ENCODE data around the gene SMAGP.
"Not testable (repeated sequence)": the region's sequence is repeated elsewhere in the genome, so short reads cannot be mapped to it uniquely, and the experiment has no call there.

The SMAGP gene

DNA sequence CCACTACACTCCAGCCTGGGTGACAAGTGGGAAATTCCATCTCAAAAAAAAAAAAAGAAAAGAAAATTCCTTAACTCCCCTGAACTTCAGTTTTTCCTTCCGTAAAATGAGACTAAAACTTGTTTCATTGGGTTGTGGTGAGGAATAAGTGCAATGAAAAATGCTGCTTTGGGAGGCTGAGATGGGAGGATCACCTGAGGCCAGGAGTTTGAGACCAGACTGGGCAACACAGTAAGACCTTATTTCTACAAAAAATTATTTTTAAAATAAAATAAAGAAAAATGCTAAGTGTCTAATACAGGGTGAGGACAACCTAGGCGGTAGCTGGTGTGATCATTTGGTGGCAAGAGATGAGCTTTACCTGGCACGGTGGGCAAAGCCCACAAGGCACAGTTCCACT lies 6.9 kb downstream of the SMAGP start:
- DNase-seq: no peak

DNA sequence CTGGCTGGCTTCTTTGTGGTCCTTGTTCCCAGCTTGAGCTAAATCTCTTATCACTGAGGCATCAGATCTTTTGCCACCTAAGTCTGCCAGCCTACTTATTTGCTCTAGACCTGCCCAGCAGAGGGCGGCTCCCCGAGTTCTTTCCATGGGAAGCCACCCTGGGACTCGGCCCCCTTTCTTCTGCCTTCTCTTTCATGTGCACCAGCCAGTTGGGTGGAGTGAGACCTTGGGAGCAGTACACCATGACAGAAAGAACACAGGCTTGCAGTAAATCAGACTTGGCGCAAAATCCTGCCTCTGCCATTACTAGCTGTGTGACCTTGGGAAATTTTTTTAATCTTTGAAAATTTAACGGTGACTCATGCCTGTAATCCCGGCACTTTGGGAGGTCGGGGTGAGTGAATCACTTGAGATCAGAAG lies 7.4 kb downstream of the SMAGP start:
- no peak for DNase-seq

DNA sequence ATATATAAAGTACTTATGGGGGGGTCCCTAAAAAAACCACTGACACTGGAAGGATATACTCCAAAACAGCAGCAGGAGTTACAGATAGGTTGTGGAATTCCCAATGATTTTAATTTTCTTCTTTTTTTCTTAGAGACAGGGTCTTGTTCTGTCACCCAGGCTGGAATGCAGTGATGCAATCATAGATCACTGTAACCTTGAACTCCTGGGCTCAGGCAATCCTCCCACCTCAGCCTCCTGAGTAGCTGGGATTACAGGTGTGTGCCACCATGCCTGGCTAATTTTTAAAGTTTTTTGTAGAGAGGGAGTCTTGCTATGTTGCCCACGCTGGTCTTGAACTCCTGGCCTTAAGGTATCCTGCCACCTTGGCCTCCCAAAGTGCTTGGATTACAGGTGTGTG lies 10.6 kb downstream of the SMAGP start:
- DNase-seq: not testable (repeated sequence)

DNA sequence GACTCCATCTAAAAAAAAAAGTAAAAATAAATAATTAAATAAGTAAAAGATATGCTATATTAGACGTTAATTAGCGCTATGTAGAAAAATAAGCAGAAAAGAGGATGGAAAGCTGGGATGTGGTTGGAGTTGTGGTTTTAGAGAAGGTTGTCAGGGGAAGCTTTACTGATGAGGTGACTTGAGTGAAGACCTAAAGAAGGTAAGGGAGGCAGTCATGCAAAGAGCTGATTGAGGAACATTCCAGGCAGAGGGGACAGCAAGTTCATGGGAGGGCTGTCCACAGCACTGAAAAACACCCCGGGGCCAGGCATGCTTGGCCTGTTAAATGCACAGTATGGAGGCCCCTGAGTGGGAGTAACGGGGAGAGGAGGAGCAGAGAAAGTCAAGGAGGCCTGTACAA lies 15.7 kb downstream of the SMAGP start:
- DNase-seq: no peak

DNA sequence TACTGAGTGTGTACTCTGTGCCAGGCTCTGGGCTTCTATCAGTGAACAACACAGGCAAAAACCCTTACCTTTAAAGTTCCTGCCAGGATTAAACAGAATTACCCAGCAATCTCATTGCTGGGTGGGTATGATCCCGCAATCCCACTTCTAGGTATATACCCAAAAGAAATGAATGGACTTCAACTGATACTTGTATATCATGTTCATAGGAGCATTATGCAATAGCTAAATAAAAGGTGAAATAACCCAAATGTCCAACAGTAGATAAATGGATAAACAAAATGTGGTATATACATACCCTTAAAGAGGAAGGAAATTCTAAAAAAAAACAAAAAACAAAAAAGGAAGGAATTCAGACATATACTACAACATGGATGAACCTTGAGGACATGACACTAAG lies 16.9 kb downstream of the SMAGP start:
- DNase-seq: no peak

DNA sequence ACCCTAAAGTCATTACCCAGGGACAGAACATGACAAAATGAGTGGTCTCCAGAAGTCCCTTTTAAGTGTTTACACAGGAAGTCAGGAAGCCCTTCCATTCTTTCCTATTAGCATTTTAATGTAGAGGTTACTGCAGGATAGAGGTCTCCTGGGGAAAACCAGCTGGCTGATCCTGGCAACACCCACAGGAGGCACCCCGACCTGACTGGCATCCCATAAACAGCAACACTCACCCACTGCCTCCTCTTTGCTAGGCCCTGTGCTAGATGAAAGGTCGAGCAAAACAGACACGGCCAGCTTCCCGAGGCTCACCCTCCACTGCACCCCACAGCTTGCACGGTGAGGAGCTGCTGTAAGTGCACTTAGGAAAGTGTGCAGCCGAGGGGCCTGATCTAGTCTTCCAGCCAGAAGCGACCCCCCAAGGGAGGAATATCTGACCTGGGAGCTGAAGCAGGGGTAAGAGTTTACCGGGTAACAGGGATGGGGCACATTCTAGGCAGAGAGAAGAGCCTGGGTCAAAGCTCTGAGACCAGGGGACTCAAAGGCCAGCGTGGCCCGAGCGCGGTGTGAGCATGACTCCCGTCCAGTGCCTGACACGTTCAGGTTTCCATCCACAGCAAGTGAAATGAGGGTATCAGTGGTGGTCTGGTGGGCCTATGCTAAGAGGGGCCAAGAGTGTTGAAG lies 22.6 kb downstream of the SMAGP start:
- DNase-seq: no peak

DNA sequence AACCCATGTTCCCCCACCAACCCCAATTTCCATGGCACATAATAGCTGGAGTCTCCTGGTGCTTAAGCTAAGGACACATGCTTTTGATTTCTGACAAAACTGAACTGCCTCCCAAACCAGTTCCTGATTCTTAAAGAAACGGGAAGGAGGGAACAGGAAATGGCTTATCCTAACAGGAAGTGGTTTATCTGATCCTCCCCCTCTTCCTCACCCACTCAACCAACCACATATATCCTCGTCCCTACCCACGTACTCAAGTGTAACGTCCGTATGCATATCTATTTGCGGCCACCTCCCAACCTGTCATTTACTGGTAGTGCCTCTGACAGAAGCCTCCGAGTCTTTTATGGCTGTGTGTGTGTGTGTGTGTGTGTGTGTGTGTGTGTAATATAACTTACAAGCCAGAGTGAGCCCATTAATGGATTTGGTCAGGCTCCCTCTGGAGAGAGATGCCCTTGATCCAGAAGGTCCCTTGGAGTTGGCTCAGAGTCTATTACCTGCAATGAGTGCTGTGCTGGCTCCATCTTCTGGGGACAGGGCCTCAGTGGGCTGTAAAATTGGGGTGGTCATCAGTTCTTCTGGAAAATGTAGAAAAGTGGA lies 23.9 kb downstream of the SMAGP start:
- DNase-seq: no peak

DNA sequence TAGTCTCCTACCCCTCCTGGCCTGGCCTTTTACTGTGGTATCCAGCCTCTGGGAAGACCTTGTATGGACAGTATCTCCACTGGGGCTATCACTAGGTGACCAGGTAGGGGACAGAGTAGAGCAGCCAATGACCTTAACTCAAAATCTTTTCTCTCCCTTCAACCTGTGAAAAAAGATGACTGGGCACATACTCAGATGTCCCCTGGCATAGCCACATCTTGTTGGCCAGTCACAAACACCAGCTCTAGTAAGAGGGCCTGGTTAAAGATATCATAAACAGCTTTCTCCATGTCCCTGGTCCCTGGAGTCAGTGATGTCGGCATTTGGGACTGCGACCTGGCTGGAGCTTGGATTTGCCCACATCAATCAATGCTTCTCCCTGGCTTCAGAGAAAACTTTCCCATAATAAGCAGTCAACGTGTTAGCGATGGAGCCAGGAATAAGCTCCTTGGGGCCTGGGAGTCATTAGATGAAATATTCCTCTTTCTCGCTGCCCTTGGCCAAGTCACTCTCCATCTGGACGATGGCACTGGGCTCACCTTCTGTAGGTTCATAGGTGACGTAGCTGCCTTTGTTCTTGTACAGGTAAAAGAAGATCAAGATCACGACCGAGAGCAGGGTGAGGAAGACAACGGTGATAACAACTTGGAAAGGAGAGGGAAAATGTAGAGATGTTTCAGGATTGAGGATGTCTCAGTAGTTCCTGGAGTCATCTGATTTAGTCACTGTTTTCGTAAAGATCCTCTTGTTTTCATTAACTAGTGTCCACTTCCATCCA lies 24.6 kb downstream of the SMAGP start:
- no peak for DNase-seq

DNA sequence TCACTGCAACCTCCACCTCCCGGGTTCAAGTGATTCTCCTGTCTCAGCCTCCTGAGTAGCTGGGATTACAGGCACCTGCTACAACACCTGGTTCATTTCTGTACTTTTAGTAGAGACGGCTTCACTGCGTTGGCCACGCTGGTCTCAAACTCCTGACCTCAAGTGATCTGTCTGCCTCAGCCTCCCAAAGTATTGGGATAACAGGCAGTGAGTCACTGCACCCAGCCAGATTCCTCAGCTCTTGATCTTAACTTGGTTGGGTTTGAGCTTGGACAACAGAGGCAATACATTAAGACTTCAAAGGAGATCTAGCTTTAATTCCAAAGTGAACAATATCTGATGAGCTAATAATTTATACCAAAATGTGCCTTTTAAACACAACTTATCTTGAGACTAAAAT lies 25.9 kb downstream of the SMAGP start:
- no peak for DNase-seq

DNA sequence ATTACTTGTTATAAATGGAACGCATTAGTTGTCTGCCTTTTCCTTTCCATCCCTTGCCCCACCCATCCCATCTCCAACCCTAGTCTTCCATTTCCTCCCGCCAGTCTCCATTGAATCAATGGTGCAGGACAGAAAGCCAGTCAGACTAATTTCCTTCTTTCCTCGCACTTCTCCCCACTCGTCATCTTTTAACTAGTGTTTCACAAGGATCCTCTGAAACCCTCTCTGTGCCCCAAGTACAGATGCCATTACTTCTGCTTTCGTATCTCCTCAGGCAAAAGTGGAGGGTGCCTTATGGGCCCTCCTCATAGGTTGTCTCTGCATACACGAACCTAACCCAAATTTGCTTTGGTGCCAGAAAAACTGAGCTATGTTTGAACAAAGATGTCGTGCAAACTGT lies 27.3 kb downstream of the SMAGP start:
- DNase-seq: no peak

DNA sequence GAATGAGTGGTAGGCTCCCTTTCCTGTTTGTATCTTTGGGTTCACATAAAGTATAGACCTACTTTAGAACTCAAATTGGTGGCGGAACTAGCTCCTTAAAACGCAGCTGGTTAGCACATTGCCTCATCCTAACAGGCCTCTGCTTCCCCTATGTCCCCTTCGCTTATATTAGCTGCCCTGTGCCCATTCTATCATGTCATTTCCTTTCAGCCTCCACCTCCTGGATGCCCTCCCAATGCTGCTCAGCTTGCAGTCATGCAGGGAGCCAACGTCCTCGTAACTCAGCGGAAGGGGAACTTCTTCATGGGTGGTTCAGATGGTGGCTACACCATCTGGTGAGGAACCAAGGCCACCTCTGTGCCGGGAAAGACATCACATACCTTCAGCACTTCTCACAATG lies 28.1 kb downstream of the SMAGP start:
- DNase-seq: no peak

DNA sequence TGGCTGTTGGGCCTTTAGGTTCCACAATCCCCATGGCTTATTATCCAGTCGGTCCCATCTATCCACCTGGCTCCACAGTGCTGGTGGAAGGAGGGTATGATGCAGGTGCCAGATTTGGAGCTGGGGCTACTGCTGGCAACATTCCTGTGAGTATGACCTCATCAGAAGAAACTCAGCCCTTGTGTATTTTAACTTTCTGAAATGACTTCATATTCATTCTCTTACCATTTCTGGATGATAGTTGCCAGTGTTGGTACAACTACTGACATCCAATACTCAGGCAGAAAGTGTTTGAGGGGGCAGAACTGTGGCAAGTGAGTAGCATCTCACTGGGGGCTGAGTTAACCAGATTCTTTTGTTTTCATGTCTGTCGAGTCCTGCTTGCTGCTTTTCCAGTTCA lies 29.2 kb downstream of the SMAGP start:
- no peak for DNase-seq

DNA sequence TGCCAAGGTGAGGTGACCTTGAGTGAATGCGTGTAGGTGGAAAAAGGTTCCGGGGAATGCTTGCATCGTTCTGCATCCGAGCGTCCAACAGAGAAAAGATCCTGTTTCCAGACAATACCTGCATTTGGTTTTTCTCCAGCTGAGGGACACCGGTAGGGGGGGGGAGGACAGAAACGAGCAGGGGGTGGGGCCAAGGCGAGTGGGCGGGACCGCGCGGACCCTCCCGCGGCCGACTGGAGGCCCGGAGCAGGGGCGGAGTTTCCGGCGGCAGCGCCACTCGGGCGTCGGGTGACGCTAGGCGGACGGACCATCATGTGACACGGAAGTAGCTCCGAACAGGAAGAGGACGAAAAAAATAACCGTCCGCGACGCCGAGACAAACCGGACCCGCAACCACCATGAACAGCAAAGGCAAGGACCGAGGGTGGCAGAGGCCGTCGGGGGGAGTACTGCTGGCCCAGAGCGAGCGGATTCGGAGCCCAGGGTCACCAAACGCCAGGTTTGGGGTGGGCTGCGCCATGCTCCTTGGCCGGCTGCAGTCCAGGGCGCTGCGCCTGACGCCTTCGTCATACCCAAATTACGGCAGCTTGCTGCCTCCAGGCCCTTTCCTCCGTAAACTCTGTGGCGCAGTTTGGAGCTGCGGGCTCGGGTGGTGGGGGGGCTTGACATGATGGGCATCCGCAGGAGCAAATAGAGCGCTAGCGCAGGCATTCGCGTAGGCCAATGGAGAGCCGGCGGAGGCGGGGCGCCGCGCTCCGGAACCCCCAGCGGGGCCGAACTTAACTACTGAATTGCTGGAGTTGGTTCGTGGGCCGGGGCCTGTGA lies 31.5 kb downstream of the SMAGP start, which contains the start of gene DAZAP2:
DAZAP2 (plus strand) TSS at position 317 of the 825 bp plus-strand sequence; CDS start at position 399, 82 bp downstream.
- DNase-seq: peak; percentile 83

DNA sequence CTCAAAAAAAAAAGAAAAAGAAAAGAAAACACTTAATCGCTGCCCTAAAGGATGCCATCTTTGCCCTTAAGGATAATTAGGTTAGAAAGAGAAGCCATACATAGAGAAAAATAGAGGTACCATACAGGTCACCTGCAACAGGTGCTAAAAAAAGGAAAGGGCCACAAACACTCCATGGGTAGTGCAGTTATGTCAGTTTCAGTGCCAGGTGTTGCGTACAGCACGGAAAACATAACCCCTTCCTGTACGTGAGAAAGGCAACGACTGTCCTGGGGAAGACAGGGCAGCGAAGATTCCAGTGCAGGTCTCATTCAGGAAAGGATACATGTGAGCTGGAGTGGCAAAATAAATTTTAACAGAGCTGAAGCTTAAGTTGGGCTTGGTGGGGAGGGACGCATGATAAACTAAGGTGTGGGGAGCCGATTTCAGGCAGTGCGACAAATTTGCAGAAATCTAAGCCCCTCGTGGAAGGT lies 32.1 kb downstream of the SMAGP start:
- DNase-seq: peak; percentile 24

DNA sequence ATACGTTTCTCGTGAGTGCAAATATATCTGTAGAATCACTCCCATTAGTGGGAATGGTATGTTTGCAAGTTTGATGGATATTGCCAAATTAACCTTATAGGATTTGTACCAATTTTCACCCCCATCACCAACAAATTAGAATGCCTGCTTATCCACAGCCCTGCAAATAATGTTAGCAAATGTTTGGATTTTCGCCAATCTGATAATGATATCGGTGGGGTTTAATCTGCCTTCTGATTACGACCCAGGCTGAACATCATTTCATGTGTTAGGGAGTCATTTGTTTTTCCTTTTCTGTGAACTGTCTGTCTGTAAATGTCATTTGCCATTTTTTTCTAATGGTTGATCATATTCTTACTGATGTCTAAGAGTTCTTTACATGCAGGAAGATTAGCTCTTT lies 35.7 kb downstream of the SMAGP start:
- DNase-seq: no peak

DNA sequence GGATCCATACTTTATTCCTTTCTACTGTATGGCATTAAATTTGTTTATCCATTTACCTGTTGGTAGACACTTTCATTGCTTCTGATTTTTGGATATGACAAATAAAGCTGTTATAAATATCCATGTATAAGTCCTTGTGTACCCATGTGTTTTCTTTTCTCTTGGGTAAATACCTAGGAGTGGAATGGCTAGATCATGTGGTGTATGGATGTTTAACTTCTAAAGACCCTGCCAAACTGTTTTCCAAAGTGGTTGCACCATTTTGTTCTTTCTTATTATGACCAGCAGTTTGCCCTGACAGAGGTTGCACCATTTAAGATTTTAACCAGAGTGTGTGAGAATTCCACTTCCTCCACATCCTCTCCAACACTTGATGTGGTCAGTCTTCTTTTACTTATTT lies 37.6 kb downstream of the SMAGP start:
- DNase-seq: no peak

DNA sequence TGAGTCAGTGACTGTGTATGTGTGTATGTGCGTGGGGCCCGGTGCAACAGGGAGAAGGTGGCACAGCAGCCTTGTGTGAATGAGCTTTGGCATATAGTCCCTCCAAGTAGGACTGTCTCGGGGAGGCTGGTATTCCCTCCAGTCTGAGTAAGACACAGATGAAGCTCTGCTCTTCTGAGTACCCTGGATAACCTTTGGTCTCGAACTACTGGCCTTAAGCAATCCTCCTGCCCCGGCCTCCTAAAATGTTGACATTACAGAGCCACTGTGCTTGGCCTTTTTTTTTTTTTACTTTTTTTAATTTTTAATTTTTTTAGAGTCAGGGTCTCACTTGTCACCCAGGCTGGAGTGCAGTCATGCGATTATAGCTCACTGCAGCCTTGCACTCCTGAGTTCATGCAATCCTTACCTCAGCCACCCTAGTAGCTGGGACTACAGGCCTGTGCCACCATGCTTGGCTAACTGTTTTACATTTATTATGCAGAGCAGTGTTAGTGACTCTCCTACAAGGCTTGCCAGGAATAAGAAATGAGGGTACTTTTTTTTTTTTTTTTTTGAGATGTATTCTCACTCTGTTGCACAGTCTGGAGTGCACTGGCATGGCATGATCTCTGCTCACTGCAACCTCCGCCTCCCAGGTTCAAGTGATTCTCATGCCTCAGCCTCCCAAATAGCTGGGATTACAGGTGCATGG lies 41.0 kb downstream of the SMAGP start:
- DNase-seq: no peak

DNA sequence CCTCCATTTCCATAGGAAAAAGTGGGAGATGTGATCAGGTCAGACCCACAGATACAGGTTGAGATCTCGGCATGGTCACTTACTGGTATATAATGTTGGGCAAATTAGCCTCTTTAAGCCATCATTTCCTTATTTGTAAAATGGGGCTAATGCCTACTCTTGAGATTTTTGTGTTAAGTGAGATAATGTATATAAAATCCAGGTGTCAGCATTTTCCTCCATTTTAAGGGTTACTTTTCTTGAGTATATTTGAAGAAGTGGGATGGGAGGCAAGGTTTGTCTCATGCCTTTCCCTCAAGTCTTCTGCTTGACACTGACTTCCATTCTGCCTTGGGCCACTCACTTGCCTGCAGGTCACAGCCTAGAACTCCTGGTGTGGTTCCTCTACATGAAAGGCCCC lies 42.3 kb downstream of the SMAGP start:
- no peak for DNase-seq

DNA sequence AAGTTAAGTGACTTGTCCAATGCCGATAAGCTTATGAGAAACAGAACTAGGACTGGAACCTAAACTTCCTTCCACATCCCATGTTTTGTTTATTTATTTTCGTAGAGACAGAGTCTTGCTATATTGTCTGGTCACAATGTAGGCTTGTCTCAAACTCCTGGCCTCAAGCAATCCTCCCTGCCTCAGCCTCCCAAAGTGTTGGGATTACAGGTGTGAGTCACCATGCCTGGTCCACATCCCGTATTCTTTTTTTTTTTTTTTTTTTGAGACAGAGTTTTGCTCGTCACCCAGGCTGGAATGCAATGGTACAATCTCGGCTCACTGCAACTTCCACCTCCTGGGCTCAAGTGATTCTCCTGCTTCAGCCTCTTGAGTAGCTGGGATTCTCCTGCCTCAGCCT lies 43.1 kb downstream of the SMAGP start:
- DNase-seq: not testable (repeated sequence)

DNA sequence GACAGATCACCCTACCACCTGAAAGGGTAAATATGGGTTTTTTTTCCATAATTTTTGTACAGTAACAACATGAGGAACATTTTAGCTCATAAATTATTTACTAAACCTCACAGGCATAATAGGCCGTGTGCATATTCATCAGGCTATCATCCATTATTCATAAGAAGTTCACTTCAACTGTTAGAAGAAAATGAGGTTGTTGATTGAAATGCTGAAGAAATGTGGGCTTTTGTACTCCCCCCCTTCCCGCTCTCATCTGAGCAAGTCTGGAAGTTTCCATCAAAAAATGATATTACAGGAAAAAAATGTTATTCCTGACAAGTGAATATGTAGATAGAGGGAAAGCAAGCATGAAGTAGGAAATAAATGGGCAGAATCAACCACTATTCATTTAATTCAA lies 44.4 kb downstream of the SMAGP start:
- no peak for DNase-seq

DNA sequence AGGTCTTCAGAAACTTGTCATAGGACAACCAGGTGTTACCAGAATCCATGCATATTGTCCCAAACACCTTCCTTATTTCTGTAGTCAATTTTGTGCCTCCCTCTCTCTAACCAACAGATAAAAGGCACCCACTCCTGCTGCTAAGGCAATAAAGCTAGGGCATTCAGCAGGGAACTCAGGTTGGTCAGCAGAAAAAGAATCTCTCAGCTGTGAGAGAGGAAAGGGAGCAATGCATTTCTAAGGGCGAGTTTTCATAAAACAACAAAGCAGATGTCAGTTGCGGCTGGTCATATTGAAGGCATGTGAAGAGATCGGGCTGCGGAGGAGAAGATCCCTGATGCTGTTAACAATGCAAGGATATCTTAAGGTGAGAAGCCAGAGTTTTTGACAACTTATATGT lies 45.0 kb downstream of the SMAGP start:
- no peak for DNase-seq

DNA sequence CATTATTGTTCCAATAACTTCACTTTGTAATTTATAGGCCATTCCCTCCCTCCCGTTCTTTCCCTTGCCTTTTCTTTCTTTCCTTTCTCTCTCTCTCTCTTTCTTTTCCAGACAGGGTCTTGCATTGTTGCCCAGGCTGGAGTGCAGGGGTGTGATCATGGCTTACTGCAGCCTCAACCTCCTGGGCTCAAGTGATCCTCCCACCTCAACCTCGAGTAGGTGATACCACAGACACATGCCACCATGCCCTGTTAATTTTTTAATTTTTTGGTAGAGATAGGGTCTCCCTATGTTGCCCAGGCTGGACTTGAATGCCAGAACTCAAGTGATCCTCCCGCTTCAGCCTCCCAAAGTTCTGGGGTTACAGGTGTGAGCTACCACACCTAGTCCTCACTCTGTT lies 45.6 kb downstream of the SMAGP start:
- no peak for DNase-seq

DNA sequence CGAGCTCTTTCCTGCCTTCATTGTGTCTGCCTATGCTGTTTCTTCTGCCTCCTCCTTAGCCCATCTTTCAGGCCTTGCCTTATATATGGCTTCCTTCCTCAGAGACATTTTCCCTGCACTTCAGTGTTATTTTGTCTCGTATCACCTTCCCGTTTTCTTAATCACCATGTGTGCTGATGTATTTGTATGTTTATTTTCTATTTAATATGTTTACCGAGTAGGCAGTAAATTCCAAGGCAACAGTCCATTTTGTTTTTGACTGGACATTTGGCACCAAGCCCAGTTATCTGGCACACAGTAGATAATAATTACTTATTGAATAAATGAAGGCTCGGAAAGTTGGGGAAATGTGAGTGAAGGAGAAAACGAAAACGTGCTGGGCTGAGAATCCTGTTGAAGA lies 47.8 kb downstream of the SMAGP start:
- DNase-seq: peak; percentile 14

Data from NCI-H1105 treated with DMSO at 0.1 percent for 48 hours (cell line).